GM19023 (cell line): Measurements from ENCODE around the gene AGXT.

Source experiments
- ATAC-seq: cut with Tn5 transposase; IDR thresholded peaks from one replicate; pipeline ENCODE4 v1.9.1; 2021; ENCODE audit warnings: mild to moderate bottlenecking, moderate library complexity; ENCODE audit not compliant: unreplicated experiment

The AGXT gene

GRCh38 chr2:240865391-240865790 lies 3.2 kb upstream of the AGXT start:
- ATAC-seq: no peak

- ATAC-seq: no peak
Measured at GRCh38 chr2:240869109-240869955, 708 bp downstream of the AGXT start.

- no peak for ATAC-seq
Measured at GRCh38 chr2:240869956-240870875, 1.6 kb downstream of the AGXT start.

DNA sequence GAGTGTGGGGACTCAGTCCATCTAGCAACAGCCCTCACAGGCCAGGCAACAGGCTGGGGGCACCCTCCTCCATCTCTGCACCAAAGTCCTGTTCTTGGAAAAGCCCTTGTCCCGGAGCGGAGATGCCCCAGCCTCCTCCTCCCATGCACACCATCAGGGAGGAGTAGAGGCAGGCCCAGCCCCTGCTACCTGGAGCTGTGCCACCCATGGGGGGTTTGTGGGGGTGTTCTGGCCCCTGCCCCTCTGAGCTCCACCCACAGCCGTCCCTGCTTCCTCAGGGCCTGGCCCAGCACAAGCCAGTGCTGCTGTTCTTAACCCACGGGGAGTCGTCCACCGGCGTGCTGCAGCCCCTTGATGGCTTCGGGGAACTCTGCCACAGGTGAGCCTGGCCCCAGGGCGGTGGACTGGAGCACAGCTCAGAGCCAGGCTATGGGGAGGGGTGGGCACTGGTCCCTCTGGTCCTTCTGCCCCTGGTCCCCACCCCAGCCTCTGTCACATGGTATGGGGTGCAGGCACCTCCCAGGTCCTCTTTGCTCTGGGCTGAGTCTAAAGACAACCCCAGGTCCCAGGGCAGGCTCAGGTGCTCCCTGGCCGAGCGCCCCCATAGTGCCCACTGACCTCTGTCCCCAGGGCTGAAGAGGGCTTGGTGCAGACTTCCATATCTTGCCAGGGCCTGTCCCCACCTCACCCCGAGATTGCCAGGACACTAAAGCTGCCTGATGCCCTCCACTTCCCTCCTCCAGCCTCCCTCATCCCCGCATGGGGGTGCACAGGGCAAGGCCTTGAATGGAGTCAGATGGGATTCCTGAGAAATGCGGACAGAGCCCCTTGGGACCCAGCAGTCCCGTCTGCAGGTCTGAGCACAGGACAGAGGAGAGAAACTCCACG lies 2.7 kb downstream of the AGXT start:
- ATAC-seq: no peak

DNA sequence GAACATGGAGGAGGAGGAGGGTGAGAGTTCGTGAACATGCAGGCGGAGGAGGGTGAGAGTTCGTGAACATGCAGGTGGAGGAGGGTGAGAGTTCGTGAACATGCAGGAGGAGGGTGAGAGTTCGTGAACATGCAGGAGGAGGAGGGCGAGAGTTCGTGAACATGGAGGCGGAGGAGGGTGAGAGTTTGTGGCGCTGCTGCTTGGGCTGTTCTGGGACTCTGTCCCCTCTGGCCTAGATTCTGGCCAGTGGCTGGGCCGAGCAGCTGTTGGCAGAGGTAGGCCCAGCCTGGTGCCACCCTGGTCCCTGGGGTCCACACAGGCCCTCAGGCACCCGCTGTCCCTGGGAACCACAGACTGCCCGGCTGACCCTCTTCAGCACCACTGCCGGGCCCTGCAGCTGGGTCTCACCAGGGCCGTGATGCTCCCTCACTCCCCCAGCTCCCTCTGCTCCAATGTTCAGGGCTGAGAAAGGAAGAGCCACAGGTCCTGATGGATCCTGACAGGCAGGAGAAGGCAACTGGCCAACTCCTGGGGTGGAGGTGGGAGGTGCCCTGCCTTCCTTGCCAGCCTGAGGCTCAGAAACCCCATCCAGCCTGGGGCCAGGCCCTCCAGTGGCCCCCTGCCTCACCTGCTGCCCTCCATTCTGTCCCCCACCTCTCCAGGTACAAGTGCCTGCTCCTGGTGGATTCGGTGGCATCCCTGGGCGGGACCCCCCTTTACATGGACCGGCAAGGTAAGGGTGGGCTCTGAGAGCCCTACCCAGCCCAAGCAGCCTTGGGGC lies 3.9 kb downstream of the AGXT start:
- ATAC-seq: no peak

GRCh38 chr2:240873098-240873788 lies 4.6 kb downstream of the AGXT start:
- ATAC-seq: no peak

- no peak for ATAC-seq
Measured at GRCh38 chr2:240873805-240874714, 5.4 kb downstream of the AGXT start.

DNA sequence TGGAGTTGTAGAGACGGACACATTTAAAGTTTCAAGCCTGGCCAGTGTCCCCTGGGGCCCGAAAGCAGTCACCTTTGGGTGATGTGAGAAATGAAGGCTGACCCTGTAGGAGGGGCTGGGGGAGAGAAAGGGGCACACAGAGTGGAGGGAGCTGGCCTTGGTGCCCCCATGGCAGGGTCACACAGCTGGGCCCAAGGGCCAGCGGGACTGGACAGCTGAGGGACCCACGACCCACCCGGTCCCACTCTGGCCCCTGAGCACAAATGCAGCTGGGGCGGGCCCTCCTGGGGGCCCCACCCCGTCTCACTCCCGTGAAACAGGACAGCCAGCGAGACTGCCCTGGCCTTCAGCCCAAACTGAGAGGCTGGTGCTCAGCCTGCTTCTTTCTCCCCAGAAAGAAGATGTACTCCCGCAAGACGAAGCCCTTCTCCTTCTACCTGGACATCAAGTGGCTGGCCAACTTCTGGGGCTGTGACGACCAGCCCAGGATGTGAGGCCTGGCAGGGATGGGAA lies 6.1 kb downstream of the AGXT start:
- no peak for ATAC-seq

DNA sequence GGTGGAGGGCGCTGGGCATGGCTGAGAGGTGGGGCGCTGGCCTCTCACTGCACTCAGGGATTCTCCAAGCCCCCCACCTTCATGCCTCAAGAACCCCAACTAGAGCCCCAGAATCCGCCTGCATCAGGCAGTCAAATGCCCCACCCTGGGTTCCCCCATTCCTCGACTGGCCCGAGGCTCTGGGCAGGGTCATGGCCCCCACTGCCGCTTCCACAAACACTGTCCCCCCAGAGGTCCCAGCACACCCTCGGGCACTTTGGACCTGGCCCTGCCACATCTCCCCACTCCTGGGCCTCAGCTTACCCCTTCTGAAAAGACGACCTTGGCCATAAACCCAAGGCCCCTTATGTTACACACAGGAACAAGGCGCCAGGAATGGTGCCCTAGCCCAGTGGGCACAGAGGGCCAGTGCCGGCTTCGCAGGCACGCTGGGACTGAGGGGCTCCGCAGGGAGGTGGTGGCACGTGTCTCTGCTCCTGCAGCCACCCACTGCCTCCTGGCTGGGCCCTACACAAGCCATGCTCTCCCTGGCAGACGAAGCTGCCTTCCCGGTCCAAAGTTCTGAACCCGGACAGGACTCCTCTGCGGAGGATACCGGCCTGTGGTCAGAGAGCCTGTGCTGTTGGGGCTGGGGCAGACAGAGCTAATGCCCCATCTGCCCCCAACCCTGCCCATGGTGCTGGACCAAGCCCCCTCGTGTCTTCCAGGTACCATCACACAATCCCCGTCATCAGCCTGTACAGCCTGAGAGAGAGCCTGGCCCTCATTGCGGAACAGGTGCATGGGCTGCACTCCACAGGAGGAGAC lies 6.8 kb downstream of the AGXT start:
- ATAC-seq: no peak

- no peak for ATAC-seq
Measured at GRCh38 chr2:240876035-240876474, 7.4 kb downstream of the AGXT start.

DNA sequence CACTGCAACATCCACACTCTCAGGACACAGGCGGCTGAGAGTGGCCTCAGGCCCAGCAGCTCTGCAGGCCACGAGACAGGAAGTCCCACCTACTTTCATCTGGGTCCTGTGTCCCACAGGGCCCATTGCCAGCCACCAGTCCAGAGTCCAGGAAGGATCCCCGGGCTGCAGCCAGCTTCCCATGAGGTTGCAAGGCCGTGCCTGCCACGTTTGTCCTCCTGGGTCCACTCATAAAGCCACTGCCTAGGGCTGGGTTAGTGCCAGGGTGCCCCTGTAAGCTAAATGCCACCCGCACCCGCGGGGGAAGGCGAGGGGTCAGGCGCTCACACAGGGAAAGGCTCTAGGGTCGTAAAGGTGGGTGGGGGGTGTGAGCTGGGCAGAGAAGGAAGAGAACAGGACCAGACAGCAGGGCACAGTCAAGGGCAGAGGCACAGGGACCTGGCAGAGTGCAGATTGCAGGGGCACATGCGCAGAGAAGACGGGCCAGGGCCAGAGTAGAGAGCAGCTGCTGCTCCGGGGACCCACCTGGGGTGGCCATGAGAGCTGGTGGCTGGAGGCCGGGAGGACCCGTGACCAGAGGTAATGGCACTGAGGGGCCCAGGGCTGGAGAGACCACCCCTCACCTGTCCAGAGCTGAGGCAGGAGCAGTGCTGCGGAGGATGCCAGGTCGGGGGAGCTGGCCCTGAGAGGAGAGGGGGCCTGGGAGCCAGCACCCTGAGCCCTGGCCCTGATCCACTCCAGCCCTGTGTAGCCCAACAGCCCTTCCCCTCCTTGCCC lies 8.0 kb downstream of the AGXT start:
- ATAC-seq: no peak

DNA sequence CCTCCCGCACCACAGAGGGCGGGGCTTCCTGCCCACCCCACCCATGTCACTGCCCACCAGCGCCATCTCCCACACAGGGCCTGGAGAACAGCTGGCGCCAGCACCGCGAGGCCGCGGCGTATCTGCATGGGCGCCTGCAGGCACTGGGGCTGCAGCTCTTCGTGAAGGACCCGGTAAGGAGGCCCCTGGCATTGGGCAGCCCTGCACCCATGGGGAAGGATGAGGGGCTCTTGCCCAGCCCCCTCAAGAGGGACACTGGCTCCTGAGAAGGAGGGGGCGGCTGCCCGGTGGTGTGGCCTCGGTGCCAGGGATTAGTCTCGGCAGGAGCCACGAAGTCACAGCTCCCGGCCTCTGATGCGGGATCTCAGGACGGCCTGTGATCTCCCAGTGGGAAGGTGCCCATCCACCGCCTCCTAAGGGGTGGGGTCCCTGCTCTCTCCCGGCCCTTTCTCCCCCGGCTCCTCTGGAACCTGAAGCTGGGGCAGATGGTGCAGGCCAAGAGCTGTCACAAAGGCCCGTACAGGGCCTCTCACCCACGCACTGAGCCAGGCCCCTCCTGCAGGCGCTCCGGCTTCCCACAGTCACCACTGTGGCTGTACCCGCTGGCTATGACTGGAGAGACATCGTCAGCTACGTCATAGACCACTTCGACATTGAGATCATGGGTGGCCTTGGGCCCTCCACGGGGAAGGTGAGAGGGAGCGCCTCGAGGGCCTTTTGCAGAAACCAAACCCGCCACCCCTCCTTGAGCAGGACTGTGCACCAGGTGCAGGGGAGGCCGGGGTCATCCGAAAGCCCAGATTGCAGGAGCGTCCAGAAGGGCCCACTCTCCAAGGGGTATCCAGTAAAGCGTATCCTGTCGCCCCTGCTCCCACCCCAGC lies 9.1 kb downstream of the AGXT start:
- ATAC-seq: no peak

DNA sequence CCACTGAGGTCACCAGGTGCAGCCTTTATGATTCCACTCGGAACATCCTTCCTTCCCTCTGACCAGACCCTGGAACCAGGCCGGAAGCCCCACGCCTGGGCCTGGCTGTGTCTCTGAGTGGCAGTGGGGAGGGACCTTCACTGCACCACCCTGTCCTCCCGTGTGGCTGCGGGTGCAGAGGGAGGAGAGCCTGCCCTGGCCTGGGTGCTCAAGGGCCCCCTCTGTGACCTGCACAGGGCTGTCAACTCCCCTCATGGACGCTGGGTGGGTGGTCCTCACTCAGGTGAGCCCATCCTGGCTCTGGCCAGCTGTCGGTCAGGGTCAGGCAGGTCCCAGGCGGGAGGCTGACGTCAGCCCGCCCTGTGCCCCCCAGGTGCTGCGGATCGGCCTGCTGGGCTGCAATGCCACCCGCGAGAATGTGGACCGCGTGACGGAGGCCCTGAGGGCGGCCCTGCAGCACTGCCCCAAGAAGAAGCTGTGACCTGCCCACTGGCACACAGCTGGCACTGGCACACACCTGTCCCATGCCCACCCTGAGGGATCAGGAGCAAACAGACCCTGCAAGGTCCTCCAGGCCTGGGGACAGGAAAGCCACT lies 9.8 kb downstream of the AGXT start:
- ATAC-seq: no peak

DNA sequence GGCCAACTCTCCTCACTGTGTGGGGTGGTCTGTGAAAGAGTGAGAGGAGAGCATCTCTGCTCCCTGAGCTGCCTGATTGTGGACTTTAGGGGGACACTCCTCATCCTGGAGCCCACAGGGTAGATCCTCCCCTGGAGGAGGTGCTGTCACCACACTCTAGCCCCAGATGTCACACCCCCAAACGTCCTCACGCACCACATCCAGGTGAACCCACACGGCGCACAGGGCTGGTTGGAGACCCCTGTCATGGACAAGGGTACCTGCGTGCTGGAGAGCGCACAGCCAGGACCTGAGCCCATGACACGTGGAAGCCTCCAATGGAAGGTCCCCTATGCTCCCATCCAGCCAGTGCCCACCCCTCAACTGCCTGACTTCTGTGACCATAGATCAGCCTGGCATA lies 10.5 kb downstream of the AGXT start:
- ATAC-seq: no peak

DNA sequence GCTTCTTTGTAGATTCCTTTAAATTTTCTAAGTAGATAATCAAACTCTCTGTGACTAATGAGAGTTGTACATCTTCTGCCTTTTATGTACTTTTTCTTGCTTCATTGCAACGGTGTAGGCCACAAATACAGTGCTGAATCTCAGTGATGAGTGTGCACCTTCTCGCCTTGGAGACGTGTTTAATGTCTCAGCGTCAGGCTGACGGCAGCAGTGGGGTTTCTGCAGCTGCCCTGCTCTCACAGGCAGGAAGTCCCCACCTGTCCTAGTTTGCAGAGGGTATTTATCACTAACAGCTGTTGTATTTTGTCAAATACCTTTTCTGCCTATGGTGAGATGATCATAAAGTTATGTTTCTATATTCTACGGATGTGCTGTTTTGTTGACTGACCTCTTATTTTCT lies 13.3 kb downstream of the AGXT start:
- ATAC-seq: no peak
